ENCODE results near the gene CEP57L1. TPM values are rescaled to one million over a fixed set of nuclear protein-coding genes. Genes with fewer than 3 reads are reported as not detected.
"Not testable (repeated sequence)": the region's sequence is repeated elsewhere in the genome, so short reads cannot be mapped to it uniquely, and the experiment has no call there.

CEP57L1 gene
- total and polyA plus RNA-seq, 2 donors (not counting 1 experiment from before 2014, with no cell fraction given) = 3.1 to 8.8 TPM

GRCh38 chr6:109083657-109084056 lies 11.7 kb upstream of the CEP57L1 start:
- Histone ChIP-seq H3K27ac (ENCODE audit: low read length in 2 of 2) (no peak overlapping the region), H3K4me1 (ENCODE audit: control insufficient read depth in 2 of 2, insufficient read depth in 2 of 2, low read length in 2 of 2) (no peaks in the 10 kb centered on the region), H3K27me3 (replicated peaks in 1 of 4; ENCODE audit: control extremely low read depth in 1 of 4, control insufficient read depth in 3 of 4, insufficient read depth in 4 of 4, low read length in 3 of 4) (no peaks in the 10 kb centered on the region), H3K9ac (ENCODE audit: low read length) (no peak overlapping the region), H3K79me2 (ENCODE audit: control insufficient read depth, insufficient read depth, low read length) (peaks cover 7% of the 10 kb centered on the region), H2AFZ (ENCODE audit: insufficient read depth, low read depth, low read length, poor library complexity, severe bottlenecking) (no peak overlapping the region), H3K4me3 (ENCODE audit: control extremely low read depth in 1 of 5, extremely low read depth in 1 of 5, insufficient read depth in 1 of 5, low read depth in 2 of 5, low read length in 4 of 5) (no peak overlapping the region), H3K36me3 (replicated peaks in 1 of 2; ENCODE audit: control extremely low read depth in 1 of 2, control insufficient read depth in 1 of 2, extremely low read depth in 1 of 2, insufficient read depth in 2 of 2, low read length in 1 of 2) (no peaks in the 10 kb centered on the region), H3K9me3 (ENCODE audit: control extremely low read depth in 1 of 3, control insufficient read depth in 2 of 3, insufficient read depth in 1 of 3, low read length in 2 of 3) (no peaks in the 10 kb centered on the region), H3K4me2 (replicated peaks; ENCODE audit: low read depth, low read length, poor library complexity, severe bottlenecking) (no peak overlapping the region), H4K20me1 (ENCODE audit: control insufficient read depth, insufficient read depth, low read length, poor library complexity, severe bottlenecking) (no peaks in the 10 kb centered on the region)
- intact Hi-C loops (cut with micrococcal nuclease) = no loop called here
- DNase-seq = no peak
- TF ChIP-seq CTCF (IDR thresholded peaks at IDR 0.05) (no peak), EZH2 (IDR thresholded peaks at IDR 0.05; ENCODE audit: borderline replicate concordance, insufficient read depth, low read depth, low read length, poor library complexity, severe bottlenecking) (no peak)
- Mint-ChIP-seq H3K4me3 (no peak overlapping the region), H3K27me3 (no peaks in the 10 kb centered on the region), H3K4me1 (peaks cover 11% of the 10 kb centered on the region), H3K9me3 (ENCODE audit: insufficient read depth) (no peaks in the 10 kb centered on the region), H3K27ac (no peak overlapping the region)
- ChIA-PET POLR2A (no interaction called here), CTCF (interaction anchor here (2.5 kb wide), 1 partner anchor 10 kb away, joined by 9 read pairs; no protein-coding TSS in a partner anchor)
- no CpG with 5 or more reads among the region's 1 CpG for WGBS (ENCODE audit: insufficient coverage)
- ATAC-seq (ENCODE audit: low read depth) = no peak

GRCh38 chr6:109084146-109084545 lies 11.2 kb upstream of the CEP57L1 start:
- POLR2A ChIA-PET; H4K20me1 ChIP-seq (ENCODE audit: control insufficient read depth, insufficient read depth, low read length, poor library complexity, severe bottlenecking): not testable (repeated sequence)

More at GRCh38 chr6:109084146-109084545, 11.2 kb upstream of the CEP57L1 start:
- H3K4me3 Mint-ChIP-seq; H3K4me3 ChIP-seq (ENCODE audit: control extremely low read depth in 1 of 5, extremely low read depth in 1 of 5, insufficient read depth in 1 of 5, low read depth in 2 of 5, low read length in 4 of 5); DNase-seq; H2AFZ ChIP-seq (ENCODE audit: insufficient read depth, low read depth, low read length, poor library complexity, severe bottlenecking); H3K79me2 ChIP-seq (ENCODE audit: control insufficient read depth, insufficient read depth, low read length); H3K27me3 Mint-ChIP-seq; intact Hi-C loops (cut with micrococcal nuclease); H3K36me3 ChIP-seq (replicated peaks in 1 of 2; ENCODE audit: control extremely low read depth in 1 of 2, control insufficient read depth in 1 of 2, extremely low read depth in 1 of 2, insufficient read depth in 2 of 2, low read length in 1 of 2); H3K4me2 ChIP-seq (replicated peaks; ENCODE audit: low read depth, low read length, poor library complexity, severe bottlenecking); H3K9ac ChIP-seq (ENCODE audit: low read length); ATAC-seq (ENCODE audit: low read depth); H3K9me3 Mint-ChIP-seq (ENCODE audit: insufficient read depth); H3K27me3 ChIP-seq (replicated peaks in 1 of 4; ENCODE audit: control extremely low read depth in 1 of 4, control insufficient read depth in 3 of 4, insufficient read depth in 4 of 4, low read length in 3 of 4); H3K27ac ChIP-seq (ENCODE audit: low read length in 2 of 2); H3K4me1 ChIP-seq (ENCODE audit: control insufficient read depth in 2 of 2, insufficient read depth in 2 of 2, low read length in 2 of 2); H3K9me3 ChIP-seq (ENCODE audit: control extremely low read depth in 1 of 3, control insufficient read depth in 2 of 3, insufficient read depth in 1 of 3, low read length in 2 of 3); H3K27ac Mint-ChIP-seq: not testable (repeated sequence)
- CTCF ChIA-PET = interaction anchor here (0.9 to 2.5 kb wide), 2 partner anchors 11 to 43 kb away, joined by 3 to 9 read pairs; no protein-coding TSS in a partner anchor
- H3K4me1 Mint-ChIP-seq = peaks cover 14% of the 10 kb centered on the region
- 97% methylated on average over 5 of the region's 8 CpGs for WGBS (ENCODE audit: insufficient coverage)

All from B cell (primary cell).